Activated CD8-positive, alpha-beta memory T cell treated with anti-CD3 and anti-CD28 coated beads, Interleukin-2, amount 50 U/mL, for 1 hour (primary cell): ENCODE results near the gene TMEM132C.
"Not testable (repeated sequence)": the region's sequence is repeated elsewhere in the genome, so short reads cannot be mapped to it uniquely, and the experiment has no call there.

ENCODE experiments used
- DNase-seq: peaks from one replicate; pipeline ENCODE4 v3.0.0-alpha.2; 2020; ENCODE audit errors: extremely low read depth

TMEM132C gene

GRCh38 chr12:128554546-128555304 lies 287.8 kb downstream of the TMEM132C start:
- no peak for DNase-seq

- DNase-seq = no peak
Observed at GRCh38 chr12:128557231-128557630, 290.3 kb downstream of the TMEM132C start.

- no peak for DNase-seq
Observed at GRCh38 chr12:128564956-128565355, 298.0 kb downstream of the TMEM132C start.

GRCh38 chr12:128567730-128568129 lies 300.8 kb downstream of the TMEM132C start:
- no peak for DNase-seq

GRCh38 chr12:128570191-128571065 lies 303.5 kb downstream of the TMEM132C start:
- no peak for DNase-seq

- no peak for DNase-seq
Observed at GRCh38 chr12:128571906-128572810, 305.2 kb downstream of the TMEM132C start.

- no peak for DNase-seq
Observed at GRCh38 chr12:128573907-128574306, 306.9 kb downstream of the TMEM132C start.

- DNase-seq = no peak
Observed at GRCh38 chr12:128578045-128578444, 311.1 kb downstream of the TMEM132C start.

GRCh38 chr12:128581321-128581761 lies 314.4 kb downstream of the TMEM132C start:
- no peak for DNase-seq

- no peak for DNase-seq
Observed at GRCh38 chr12:128583453-128583852, 316.5 kb downstream of the TMEM132C start.

GRCh38 chr12:128586451-128587029 lies 319.6 kb downstream of the TMEM132C start:
- DNase-seq = no peak

- no peak for DNase-seq
Observed at GRCh38 chr12:128587918-128588317, 320.9 kb downstream of the TMEM132C start.

- DNase-seq = no peak
Observed at GRCh38 chr12:128592220-128592744, 325.3 kb downstream of the TMEM132C start.

- no peak for DNase-seq
Observed at GRCh38 chr12:128594521-128594920, 327.6 kb downstream of the TMEM132C start.

- no peak for DNase-seq
Observed at GRCh38 chr12:128595609-128596008, 328.6 kb downstream of the TMEM132C start.

GRCh38 chr12:128600886-128601285 lies 333.9 kb downstream of the TMEM132C start:
- DNase-seq = no peak

GRCh38 chr12:128603573-128604115 lies 336.7 kb downstream of the TMEM132C start:
- DNase-seq = no peak

- DNase-seq = not testable (repeated sequence)
Observed at GRCh38 chr12:128604219-128604618, 337.2 kb downstream of the TMEM132C start.

- DNase-seq = no peak
Observed at GRCh38 chr12:128606051-128606450, 339.1 kb downstream of the TMEM132C start.

- DNase-seq = no peak
Observed at GRCh38 chr12:128606538-128606937, 339.6 kb downstream of the TMEM132C start.

- DNase-seq = no peak
Observed at GRCh38 chr12:128606970-128607369, 340.0 kb downstream of the TMEM132C start.
